ENCODE measurements around the gene RAB11A. TPM values are rescaled to one million over a fixed set of nuclear protein-coding genes. Genes with fewer than 3 reads are reported as not detected.

The RAB11A gene
- total and polyA plus RNA-seq, 2 experiments from 2014 or later: 248 to 306 TPM

DNA sequence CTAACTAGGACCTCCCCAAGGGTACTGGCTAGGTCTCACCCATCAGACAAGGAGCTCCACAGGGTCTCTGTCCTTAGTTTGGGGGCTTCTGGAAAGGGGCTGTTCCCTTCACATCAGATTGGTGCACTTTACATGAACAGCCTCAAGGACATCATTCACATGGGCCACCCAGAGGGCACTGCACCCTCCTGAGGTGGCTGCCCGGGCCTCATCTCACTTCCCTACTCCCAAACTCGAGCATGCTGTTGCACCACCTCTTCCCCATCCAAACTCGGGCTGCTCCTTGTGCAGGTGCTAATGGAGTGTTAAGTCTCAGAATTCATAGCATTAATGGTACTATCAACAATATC is 48.1 kb downstream of the RAB11A start:
- Histone ChIP-seq H3K4me3 (no peak overlapping the region), H3K4me1 (ENCODE audit: insufficient read depth) (no peaks in the 10 kb centered on the region), H3K36me3 (replicated peaks; ENCODE audit: insufficient read depth, low read depth) (no peaks in the 10 kb centered on the region), H3K27me3 (no peaks in the 10 kb centered on the region), H2AFZ (no peak overlapping the region), H3K27ac (no peak overlapping the region), H3K4me2 (no peak overlapping the region), H4K20me1 (ENCODE audit: insufficient read depth, poor library complexity, severe bottlenecking) (no peaks in the 10 kb centered on the region), H3K9me3 (ENCODE audit: low read depth) (no peaks in the 10 kb centered on the region), H3K9me2 (replicated peaks; ENCODE audit: insufficient read depth) (no peaks in the 10 kb centered on the region), H3K79me2 (no peaks in the 10 kb centered on the region)
- TF ChIP-seq EZH2phosphoT487 (IDR thresholded peaks at IDR 0.05; ENCODE audit: low read depth, severe bottlenecking, unreplicated experiment) (no peak), EZH2 (IDR thresholded peaks at IDR 0.05; ENCODE audit: borderline replicate concordance) (no peak)
- TF ChIP-seq, protein P1, sequence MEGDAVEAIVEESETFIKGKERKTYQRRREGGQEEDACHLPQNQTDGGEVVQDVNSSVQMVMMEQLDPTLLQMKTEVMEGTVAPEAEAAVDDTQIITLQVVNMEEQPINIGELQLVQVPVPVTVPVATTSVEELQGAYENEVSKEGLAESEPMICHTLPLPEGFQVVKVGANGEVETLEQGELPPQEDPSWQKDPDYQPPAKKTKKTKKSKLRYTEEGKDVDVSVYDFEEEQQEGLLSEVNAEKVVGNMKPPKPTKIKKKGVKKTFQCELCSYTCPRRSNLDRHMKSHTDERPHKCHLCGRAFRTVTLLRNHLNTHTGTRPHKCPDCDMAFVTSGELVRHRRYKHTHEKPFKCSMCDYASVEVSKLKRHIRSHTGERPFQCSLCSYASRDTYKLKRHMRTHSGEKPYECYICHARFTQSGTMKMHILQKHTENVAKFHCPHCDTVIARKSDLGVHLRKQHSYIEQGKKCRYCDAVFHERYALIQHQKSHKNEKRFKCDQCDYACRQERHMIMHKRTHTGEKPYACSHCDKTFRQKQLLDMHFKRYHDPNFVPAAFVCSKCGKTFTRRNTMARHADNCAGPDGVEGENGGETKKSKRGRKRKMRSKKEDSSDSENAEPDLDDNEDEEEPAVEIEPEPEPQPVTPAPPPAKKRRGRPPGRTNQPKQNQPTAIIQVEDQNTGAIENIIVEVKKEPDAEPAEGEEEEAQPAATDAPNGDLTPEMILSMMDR (IDR thresholded peaks at IDR 0.05; ENCODE audit: poor library complexity): no peak
- WGBS (ENCODE audit: low lambda C conversion rate, missing lambda C conversion rate): 87% methylated on average over 3 of the region's 3 CpGs
- no peak for DNase-seq (ENCODE audit: low spot score)

DNA sequence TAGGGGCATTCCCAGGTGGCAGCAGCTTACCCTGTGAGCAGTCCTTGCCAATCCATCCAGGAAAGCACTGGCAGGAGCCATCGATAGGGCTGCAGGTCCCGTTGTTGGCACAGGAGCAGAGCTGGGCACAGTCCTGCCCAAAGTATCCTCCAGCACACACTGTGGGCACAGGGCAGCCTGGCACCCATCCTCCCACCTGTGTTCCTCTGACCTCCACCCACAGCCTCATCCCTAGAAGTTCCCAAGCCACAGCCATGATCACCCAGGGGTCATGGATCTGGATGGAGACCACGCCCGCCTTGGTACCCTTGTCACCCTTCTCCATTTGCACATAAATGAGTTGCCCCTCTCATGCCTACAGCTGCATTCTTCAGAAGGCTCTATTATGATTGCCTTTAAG is 48.6 kb downstream of the RAB11A start:
- whole genome bisulfite sequencing (ENCODE audit: low lambda C conversion rate, missing lambda C conversion rate): 98% methylated on average over 4 of the region's 4 CpGs
- H3K9me2 ChIP-seq (replicated peaks; ENCODE audit: insufficient read depth): no peaks in the 10 kb centered on the region
- H3K27me3 ChIP-seq: no peaks in the 10 kb centered on the region
- TF ChIP-seq, protein P1 (IDR thresholded peaks at IDR 0.05; ENCODE audit: poor library complexity): no peak
- TF ChIP-seq EZH2 (IDR thresholded peaks at IDR 0.05; ENCODE audit: borderline replicate concordance) (no peak), EZH2phosphoT487 (IDR thresholded peaks at IDR 0.05; ENCODE audit: low read depth, severe bottlenecking, unreplicated experiment) (no peak)
- H3K4me3 ChIP-seq: no peak overlapping the region
- H3K9me3 ChIP-seq (ENCODE audit: low read depth): no peaks in the 10 kb centered on the region
- H3K27ac ChIP-seq: no peak overlapping the region
- DNase-seq (ENCODE audit: low spot score): no peak
- no peaks in the 10 kb centered on the region for H3K4me1 ChIP-seq (ENCODE audit: insufficient read depth)
- no peak overlapping the region for H3K4me2 ChIP-seq
- H3K36me3 ChIP-seq (replicated peaks; ENCODE audit: insufficient read depth, low read depth): no peaks in the 10 kb centered on the region
- no peak overlapping the region for H2AFZ ChIP-seq
- H4K20me1 ChIP-seq (ENCODE audit: insufficient read depth, poor library complexity, severe bottlenecking): no peaks in the 10 kb centered on the region
- no peaks in the 10 kb centered on the region for H3K79me2 ChIP-seq

DNA sequence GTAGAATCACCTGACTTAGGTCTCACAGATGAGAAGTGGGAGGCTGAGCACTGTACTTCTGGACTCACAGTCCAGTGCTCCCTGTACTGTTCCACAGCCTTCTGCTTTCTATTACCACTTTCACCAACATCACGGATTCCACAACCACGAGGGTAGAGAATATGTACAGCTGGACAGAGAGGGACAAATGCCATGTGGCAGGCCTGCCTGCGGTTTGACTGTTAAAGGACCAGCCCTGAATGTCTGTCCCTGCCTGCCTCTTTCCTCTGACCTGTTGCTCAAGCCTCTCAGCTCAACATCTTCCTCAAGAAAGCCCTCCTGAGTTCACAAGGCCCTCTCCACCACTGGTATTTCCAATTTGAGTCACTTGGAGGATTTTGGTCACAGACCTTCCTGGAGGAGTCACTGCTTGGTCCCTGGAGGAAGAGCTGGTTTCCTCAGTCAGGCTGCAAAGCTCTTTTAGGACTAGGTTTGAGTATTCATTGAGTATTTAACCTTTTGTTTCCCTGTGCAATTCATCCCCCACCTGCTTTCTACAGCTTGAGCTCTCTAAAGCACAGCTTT is 49.1 kb downstream of the RAB11A start:
- no peaks in the 10 kb centered on the region for H3K9me2 ChIP-seq (replicated peaks; ENCODE audit: insufficient read depth)
- H4K20me1 ChIP-seq (ENCODE audit: insufficient read depth, poor library complexity, severe bottlenecking): no peaks in the 10 kb centered on the region
- no peaks in the 10 kb centered on the region for H3K36me3 ChIP-seq (replicated peaks; ENCODE audit: insufficient read depth, low read depth)
- H2AFZ ChIP-seq: no peak overlapping the region
- H3K4me3 ChIP-seq: no peak overlapping the region
- H3K4me2 ChIP-seq: no peak overlapping the region
- H3K9me3 ChIP-seq (ENCODE audit: low read depth): no peaks in the 10 kb centered on the region
- no peaks in the 10 kb centered on the region for H3K4me1 ChIP-seq (ENCODE audit: insufficient read depth)
- TF ChIP-seq, protein P1 (IDR thresholded peaks at IDR 0.05; ENCODE audit: poor library complexity): no peak
- TF ChIP-seq EZH2phosphoT487 (IDR thresholded peaks at IDR 0.05; ENCODE audit: low read depth, severe bottlenecking, unreplicated experiment) (no peak), EZH2 (IDR thresholded peaks at IDR 0.05; ENCODE audit: borderline replicate concordance) (no peak)
- 90% methylated on average over 3 of the region's 3 CpGs for WGBS (ENCODE audit: low lambda C conversion rate, missing lambda C conversion rate)
- no peaks in the 10 kb centered on the region for H3K79me2 ChIP-seq
- no peak overlapping the region for H3K27ac ChIP-seq
- H3K27me3 ChIP-seq: no peaks in the 10 kb centered on the region
- DNase-seq (ENCODE audit: low spot score): no peak

DNA sequence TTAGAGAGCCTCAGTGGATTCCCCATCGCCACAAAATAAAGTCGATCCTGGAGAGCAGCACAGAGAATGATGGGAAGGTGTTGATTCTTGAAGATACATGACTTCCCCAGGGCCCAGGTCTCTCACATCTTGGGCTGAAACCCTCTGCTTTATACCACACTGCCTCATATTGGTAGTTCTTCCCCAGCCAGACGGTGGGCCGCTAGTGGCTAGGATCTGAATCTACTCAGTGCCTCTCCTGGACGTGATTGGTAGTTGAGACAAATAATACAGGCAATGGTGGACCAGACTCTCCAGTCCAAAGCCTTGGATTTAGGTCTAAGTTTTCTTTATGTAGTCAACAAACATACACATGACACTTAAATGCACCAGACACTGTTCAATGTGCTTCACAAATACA is 49.7 kb downstream of the RAB11A start:
- Histone ChIP-seq H3K79me2 (no peaks in the 10 kb centered on the region), H3K27ac (no peak overlapping the region), H2AFZ (no peak overlapping the region), H4K20me1 (ENCODE audit: insufficient read depth, poor library complexity, severe bottlenecking) (no peaks in the 10 kb centered on the region), H3K4me3 (no peak overlapping the region), H3K9me2 (replicated peaks; ENCODE audit: insufficient read depth) (no peaks in the 10 kb centered on the region), H3K36me3 (replicated peaks; ENCODE audit: insufficient read depth, low read depth) (no peaks in the 10 kb centered on the region), H3K9me3 (ENCODE audit: low read depth) (no peaks in the 10 kb centered on the region), H3K27me3 (no peaks in the 10 kb centered on the region), H3K4me2 (no peak overlapping the region), H3K4me1 (ENCODE audit: insufficient read depth) (no peaks in the 10 kb centered on the region)
- no peak for DNase-seq (ENCODE audit: low spot score)
- TF ChIP-seq, protein P1 (IDR thresholded peaks at IDR 0.05; ENCODE audit: poor library complexity): no peak
- TF ChIP-seq EZH2phosphoT487 (IDR thresholded peaks at IDR 0.05; ENCODE audit: low read depth, severe bottlenecking, unreplicated experiment) (no peak), EZH2 (IDR thresholded peaks at IDR 0.05; ENCODE audit: borderline replicate concordance) (no peak)
- WGBS (ENCODE audit: low lambda C conversion rate, missing lambda C conversion rate): 97% methylated on average over 5 of the region's 5 CpGs

Data from hepatocyte (in vitro differentiated cells).